ENCODE measurements around the gene MAPKAPK3.

Gene MAPKAPK3

DNA sequence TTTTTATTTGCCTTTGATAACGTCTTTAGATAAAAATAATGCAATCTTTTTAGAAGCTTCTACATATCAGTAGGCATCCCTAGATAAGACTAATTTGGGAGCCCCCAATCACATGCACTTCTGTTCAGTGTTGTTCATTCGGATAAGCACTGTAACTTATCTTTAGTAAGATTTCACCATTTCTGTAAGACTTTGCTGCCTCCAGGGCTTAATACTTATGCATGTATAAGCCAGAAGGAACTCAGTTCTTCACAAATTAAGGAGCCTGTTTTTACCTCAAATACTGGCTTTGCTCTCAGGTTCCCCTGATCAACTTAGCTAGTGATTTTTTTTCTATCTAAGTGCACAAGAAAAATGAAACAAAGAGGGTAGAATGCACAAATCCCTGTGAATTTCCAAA is 78.1 kb downstream of the MAPKAPK3 start:
- DNase-seq: no peak

GRCh38 chr3:50696276-50696675 is 79.3 kb downstream of the MAPKAPK3 start:
- DNase-seq: no peak

DNA sequence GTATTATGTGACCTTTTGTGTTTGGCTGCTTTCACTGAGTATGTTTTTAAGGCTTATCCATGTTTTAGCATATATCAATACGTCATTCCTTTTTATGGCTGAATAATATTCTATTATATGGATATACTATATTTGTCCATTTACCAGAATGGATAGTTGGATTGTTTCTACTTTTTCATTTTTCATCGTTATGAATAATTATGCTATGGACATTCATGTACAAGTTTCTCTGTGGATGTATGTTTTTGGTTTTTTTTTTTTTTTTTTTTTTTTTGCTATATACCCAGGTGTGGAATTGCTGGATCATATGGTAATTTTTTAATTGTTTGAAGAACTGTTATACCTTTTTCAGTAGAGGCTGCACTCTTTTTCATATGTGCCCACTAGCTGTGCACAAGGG is 81.3 kb downstream of the MAPKAPK3 start:
- no peak for DNase-seq
